GM21825 (cell line): ENCODE measurements around the gene PDGFA.

Experiments used
- ATAC-seq: cut with Tn5 transposase; IDR thresholded peaks from one replicate; pipeline ENCODE4 v1.9.1; 2021; ENCODE audit warnings: mild to moderate bottlenecking, moderate library complexity; ENCODE audit not compliant: unreplicated experiment

The PDGFA gene

GRCh38 chr7:505171-505570, 14.5 kb downstream of the PDGFA start:
- ATAC-seq = no peak

GRCh38 chr7:504221-505111, 15.2 kb downstream of the PDGFA start:
- no peak for ATAC-seq

GRCh38 chr7:503575-504111, 16.0 kb downstream of the PDGFA start:
- no peak for ATAC-seq

GRCh38 chr7:502296-502695, 17.4 kb downstream of the PDGFA start:
- no peak for ATAC-seq

- no peak for ATAC-seq
Observed at GRCh38 chr7:501526-501925, 18.1 kb downstream of the PDGFA start.

GRCh38 chr7:500521-501420, 18.9 kb downstream of the PDGFA start:
- no peak for ATAC-seq

- no peak for ATAC-seq
Observed at GRCh38 chr7:499853-500485, 19.7 kb downstream of the PDGFA start.

GRCh38 chr7:498678-499641, 20.7 kb downstream of the PDGFA start:
- no peak for ATAC-seq

- ATAC-seq = no peak
Observed at GRCh38 chr7:497946-498655, 21.5 kb downstream of the PDGFA start.

- ATAC-seq = no peak
Observed at GRCh38 chr7:497346-497745, 22.3 kb downstream of the PDGFA start.

GRCh38 chr7:496528-497295, 22.9 kb downstream of the PDGFA start:
- no peak for ATAC-seq

- ATAC-seq = no peak
Observed at GRCh38 chr7:495761-496321, 23.8 kb downstream of the PDGFA start.

- ATAC-seq = no peak
Observed at GRCh38 chr7:495326-495725, 24.3 kb downstream of the PDGFA start.

GRCh38 chr7:494906-495305, 24.7 kb downstream of the PDGFA start:
- ATAC-seq = no peak

- ATAC-seq = no peak
Observed at GRCh38 chr7:494259-494687, 25.4 kb downstream of the PDGFA start.

GRCh38 chr7:493661-494251, 25.9 kb downstream of the PDGFA start:
- ATAC-seq = no peak

GRCh38 chr7:492714-493065, 27.0 kb downstream of the PDGFA start:
- no peak for ATAC-seq
